ENCODE data around the gene ALK. TPM values are rescaled to one million over a fixed set of nuclear protein-coding genes. Genes with fewer than 3 reads are reported as not detected.

Gene ALK
- not detected in 2 replicates for total RNA-seq (2014; rRNA removed; shearing (Covaris generic))

GRCh38 chr2:29921560-29921915 lies at the start of gene ALK:
Gene ALK (minus strand): TSS chr2:29921586. CDS start chr2:29920659, 927 bp downstream.
- DNase-seq (ENCODE audit: low spot score), result peak; percentile 71

GRCh38 chr2:29966266-29966665 lies 44.9 kb upstream of the ALK start:
- DNase-seq (ENCODE audit: low spot score), result no peak

DNA sequence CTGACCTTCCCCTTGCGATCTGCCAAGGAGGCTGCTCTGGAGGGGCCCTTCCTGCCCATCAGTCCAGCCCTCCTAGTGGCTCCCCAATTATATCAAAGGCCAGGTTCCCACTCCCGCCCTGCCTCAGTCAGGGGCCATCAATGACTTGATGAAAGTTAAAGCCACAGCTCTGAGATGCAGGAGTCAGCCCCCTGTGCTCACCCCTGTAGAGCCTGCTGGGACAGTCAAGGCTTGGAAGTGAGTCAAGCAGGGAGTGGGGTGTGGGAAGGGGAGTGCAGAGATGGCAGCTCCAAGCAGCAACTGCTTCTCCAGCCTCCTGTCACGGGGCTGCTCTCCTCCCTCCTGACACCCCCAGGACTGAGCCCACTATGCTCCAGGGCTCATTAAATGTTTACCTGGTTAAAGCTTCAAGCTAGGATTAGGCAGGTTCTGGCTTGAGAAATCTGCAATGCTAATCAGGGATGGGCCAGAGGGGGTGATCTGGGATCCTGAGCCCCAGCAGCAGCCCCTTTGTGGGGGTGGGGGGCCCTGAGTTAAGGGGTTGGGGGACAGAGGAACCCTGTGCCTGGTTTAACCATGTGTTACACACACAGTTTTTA lies 42.7 kb upstream of the ALK start:
- DNase-seq (ENCODE audit: low spot score), result no peak

GRCh38 chr2:29962922-29963321 lies 41.5 kb upstream of the ALK start:
- no peak for DNase-seq (ENCODE audit: low spot score)

- DNase-seq (ENCODE audit: low spot score), result no peak
Measured at GRCh38 chr2:29954316-29954715, 32.9 kb upstream of the ALK start.

- DNase-seq (ENCODE audit: low spot score), result no peak
Measured at GRCh38 chr2:29952973-29953372, 31.6 kb upstream of the ALK start.

- no peak for DNase-seq (ENCODE audit: low spot score)
Measured at GRCh38 chr2:29951576-29951975, 30.2 kb upstream of the ALK start.

- no peak for DNase-seq (ENCODE audit: low spot score)
Measured at GRCh38 chr2:29950481-29950880, 29.1 kb upstream of the ALK start.

- DNase-seq (ENCODE audit: low spot score), result no peak
Measured at GRCh38 chr2:29949042-29949441, 27.7 kb upstream of the ALK start.

DNA sequence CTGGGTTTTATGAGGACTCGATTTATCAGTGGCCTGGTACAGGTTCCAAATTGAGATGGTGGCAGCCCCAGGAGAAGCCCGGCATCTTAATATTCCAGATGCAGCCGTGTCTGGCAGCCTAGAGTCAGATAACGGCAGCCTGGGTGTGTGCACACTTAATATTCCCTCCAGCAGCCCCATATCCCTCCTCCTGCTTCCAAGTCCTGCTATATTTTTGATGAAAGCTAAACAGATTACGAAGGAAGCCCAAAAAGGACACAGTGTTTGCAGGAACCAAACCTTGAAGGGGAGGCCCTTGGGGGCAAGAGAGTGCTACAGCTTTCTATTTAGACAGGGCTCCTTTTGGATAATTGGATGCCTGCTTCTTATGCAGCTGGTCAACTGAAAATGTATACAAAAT lies 25.1 kb upstream of the ALK start:
- no peak for DNase-seq (ENCODE audit: low spot score)

DNA sequence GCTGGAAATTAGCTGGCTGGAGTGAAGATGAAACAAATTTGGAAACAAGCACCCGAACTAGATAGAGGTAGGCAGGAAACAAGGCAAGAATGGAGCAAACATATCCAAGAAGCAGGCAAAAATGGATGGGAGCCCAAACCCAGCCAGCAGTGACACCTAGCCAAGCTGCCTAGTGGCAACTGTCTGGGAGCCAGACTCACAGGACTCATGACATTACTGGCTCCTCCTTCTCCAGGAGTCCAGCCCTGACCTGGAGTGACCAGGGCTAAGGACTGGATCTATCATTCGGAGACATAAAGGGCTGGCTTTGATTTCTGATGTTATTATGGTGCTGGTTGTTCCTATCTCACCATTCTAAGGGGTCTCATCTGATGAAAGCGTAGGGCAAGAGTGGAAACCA lies 21.3 kb upstream of the ALK start:
- no peak for DNase-seq (ENCODE audit: low spot score)

- no peak for DNase-seq (ENCODE audit: low spot score)
Measured at GRCh38 chr2:29940706-29941105, 19.3 kb upstream of the ALK start.

DNA sequence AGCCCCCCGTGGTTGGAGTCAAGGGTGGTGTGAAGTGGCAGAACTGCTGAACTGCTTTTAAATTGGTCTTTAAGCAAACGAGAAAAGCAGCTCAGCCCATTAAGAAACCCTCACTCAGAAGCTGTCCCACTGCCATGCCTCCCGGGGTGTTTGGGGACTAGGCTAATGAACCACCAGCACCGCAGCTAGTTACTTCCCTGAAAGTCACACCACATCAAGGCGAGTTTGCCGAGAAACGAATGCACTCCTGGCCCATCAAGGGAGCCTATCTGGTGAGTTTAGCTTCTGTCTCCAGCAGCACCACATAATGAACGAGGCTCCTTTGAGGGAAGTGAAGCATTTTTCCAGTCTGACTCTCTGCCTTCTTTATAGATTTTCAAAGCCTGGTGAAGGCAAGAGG lies 14.6 kb upstream of the ALK start:
- DNase-seq (ENCODE audit: low spot score), result no peak

GRCh38 chr2:29931818-29932217 lies 10.4 kb upstream of the ALK start:
- DNase-seq (ENCODE audit: low spot score), result no peak

GRCh38 chr2:29923110-29923721 lies 1.8 kb upstream of the ALK start:
- peak; percentile 27 for DNase-seq (ENCODE audit: low spot score)

DNA sequence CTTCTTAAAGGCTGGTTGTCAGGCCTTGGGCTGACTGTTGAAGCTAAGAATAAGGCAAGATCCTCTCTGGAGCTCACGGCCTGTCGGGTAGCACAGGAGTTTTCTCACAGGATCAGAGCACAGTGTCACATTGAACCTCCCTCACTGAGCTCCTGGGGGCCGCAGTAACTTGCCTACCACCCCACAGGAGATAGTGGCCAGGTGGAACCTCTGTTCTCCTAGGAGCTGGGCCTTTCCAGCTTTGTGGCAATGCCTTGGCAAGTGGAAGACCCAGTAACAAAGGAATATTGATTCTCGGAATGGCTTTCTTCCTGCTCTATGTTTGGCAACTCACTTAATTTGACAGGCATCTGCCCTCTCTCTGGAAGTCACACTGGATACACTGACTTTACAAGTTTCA lies 1.2 kb upstream of the ALK start:
- DNase-seq (ENCODE audit: low spot score), result no peak

DNA sequence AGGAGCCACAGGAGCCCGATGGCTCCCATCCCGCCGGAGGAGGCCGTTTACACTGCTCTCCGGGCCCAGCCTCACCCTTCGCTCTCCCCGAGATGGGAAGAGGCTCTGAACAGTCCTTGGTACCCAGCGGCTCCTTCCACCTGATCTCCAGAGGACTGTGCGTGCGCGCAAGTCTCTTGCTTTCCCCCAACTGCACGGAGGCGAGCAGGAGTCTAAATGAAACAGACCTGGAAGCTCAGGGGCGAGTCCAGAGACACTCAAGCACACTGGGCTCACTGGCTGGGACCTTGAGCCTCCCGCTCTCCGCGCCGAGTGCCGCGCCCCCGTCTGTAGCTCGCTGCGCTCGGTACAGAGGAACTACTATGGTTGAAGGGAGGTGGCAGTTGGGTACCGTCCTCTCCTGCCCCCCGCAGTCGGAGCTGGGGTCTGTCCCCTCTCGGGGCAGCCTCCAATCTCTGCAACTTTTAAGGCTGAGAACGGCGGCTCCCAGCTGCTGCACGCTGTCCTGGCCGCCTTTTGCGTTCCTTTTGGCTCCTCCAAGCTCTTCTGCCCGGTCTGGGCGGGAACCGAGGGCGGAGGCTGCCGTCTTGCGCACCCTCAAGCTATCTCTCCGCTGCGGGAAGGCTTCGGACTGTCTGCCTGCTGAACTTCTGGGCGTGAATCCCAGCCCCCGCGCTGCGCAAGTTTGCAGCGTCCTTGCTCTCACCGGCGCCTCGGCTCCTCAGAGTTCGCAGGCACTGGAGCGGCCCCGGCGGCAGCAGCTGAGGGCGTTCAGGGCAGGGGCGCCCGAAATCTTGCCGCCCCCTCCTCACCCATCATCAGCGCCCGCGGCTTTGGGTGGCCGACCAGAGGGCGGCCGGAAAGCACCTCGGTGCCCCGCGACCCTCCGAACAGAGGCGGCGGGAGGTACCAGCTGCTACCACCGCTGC lies 491 bp downstream of the ALK start:
- DNase-seq (ENCODE audit: low spot score), result no peak

- DNase-seq (ENCODE audit: low spot score), result no peak
Measured at GRCh38 chr2:29920130-29920577, 1.2 kb downstream of the ALK start.

DNA sequence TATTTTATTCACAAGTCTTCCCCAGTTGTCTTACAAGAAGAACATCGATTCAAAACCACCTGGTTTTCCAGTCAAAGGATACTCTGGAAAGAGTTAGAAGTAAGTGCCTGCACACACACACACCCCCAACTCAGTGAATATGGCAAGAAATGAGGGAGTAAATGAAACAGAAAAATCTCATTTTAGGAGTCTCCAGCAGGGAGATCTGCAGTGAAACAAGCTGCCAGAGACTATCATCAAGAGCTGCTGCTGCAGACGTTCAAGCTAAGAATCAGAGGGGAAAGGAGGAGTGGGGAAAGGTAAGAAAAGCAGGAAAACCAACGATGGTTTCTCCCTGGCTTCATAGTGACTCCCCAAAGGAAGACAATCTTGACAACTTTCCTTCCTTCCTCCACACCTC lies 2.4 kb downstream of the ALK start:
- DNase-seq (ENCODE audit: low spot score), result no peak

GRCh38 chr2:29917781-29918180 lies 3.6 kb downstream of the ALK start:
- no peak for DNase-seq (ENCODE audit: low spot score)

DNA sequence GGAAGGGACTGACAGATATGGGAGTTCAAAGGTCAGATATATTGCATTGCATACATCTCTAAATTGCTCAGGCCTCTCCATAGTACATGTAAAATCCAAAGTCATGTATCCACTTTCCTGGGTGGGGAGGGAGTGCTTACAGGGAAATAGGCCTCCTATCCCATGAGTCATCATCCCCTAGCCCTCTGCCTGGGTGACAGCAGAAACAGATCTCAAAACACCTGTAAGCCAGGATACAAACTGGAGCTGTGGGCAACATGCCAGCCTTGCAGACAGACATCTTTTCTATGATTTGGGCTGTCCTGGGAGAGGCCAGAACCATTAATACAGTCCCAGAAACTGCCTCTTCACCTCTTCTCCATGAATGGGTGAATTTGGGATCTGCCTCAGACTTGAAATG lies 4.8 kb downstream of the ALK start:
- DNase-seq (ENCODE audit: low spot score), result no peak

GRCh38 chr2:29910960-29911359 lies 10.4 kb downstream of the ALK start:
- no peak for DNase-seq (ENCODE audit: low spot score)

DNA sequence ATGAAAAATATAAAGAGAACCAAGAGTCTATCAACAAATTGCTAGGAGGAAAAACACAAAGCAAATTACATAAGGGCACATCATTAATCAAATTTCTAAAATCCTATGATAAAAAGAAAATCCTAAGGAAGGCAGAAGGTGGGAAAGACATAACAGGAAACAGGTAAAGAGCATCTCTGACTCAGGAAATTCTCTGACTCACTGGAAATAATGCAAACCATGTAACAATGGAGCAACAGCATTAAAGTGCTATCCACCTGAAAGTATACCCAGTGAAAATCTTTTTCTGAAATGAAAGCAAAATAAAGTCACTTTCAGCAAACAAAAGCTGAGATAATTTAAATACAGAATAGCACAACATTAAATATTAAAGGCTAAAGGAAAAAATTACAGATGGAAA lies 10.9 kb downstream of the ALK start:
- no peak for DNase-seq (ENCODE audit: low spot score)
